ENCODE measurements around the gene GRHPR.

DNA sequence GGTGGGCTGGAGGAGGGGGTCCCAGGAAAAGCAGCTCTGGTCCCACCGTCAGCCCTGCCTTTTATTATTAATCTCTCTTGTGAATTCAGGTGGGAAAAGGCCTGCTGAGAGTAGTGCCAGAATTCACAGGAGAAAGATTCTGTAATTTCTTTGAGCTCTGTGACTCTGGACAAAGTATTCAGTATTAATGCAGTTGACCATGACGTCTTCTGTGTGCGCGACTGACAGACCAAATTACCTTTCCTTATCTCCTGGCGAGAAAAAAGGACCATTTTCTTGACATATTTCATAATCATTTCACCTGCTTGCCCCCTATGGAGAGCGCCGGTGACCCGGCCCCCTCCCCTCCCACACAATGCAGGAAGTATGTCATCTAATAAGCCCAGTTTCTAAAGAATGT lies 26.8 kb upstream of the GRHPR start:
- TF ChIP-seq, protein P1, sequence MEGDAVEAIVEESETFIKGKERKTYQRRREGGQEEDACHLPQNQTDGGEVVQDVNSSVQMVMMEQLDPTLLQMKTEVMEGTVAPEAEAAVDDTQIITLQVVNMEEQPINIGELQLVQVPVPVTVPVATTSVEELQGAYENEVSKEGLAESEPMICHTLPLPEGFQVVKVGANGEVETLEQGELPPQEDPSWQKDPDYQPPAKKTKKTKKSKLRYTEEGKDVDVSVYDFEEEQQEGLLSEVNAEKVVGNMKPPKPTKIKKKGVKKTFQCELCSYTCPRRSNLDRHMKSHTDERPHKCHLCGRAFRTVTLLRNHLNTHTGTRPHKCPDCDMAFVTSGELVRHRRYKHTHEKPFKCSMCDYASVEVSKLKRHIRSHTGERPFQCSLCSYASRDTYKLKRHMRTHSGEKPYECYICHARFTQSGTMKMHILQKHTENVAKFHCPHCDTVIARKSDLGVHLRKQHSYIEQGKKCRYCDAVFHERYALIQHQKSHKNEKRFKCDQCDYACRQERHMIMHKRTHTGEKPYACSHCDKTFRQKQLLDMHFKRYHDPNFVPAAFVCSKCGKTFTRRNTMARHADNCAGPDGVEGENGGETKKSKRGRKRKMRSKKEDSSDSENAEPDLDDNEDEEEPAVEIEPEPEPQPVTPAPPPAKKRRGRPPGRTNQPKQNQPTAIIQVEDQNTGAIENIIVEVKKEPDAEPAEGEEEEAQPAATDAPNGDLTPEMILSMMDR (IDR thresholded peaks at IDR 0.05) = no peak
- no peak for TF ChIP-seq EZH2phosphoT487 (IDR thresholded peaks at IDR 0.05)

Measured in neural progenitor cell (in vitro differentiated cells).